NCI-H2171 (cell line): ENCODE data around the gene SCT.

Experiments used
- DNase-seq: peaks from one replicate; lab custom pipeline; 2025; lab: John Stamatoyannopoulos, UW

Gene SCT

DNA sequence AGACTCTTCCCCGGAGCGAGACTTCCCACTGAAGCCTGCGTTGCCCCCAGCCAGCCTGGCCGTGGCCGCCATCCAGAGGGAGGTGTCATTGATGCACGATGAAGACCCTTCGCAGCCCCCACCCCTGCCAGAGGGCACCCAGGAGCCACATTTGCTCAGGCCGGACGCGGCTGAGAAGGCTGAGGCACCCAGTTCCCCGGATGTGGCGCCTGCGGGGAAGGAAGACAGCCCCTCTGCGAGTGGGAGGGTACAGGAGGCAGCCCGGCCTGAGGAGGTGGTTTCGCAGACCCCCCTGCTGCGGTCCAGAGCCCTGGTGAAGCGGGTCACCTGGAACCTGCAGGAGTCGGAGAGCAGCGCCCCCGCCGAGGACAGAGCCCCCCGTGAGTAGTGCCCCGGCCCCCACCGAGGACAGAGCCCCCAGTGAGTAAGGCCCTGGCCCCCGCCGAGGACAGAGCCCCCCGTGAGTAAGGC is 17.6 kb downstream of the SCT start:
- DNase-seq: no peak

DNA sequence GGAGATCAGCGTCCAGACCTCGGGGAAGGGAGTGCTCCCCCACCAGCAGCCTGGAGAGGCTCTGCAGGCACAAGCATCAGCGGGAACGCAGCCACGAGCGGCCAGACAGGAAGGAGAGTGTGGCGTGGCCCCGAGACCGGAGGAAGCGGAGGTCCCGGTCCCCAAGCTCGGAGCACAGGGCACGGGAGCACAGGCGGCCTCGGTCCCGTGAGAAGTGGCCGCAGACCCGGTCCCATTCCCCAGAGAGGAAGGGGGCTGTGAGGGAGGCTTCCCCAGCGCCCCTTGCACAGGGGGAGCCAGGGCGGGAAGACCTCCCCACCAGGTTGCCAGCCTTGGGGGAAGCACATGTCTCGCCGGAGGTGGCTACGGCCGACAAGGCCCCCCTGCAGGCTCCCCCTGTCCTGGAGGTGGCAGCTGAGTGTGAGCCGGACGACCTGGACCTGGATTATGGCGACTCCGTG is 18.2 kb downstream of the SCT start:
- DNase-seq: no peak

DNA sequence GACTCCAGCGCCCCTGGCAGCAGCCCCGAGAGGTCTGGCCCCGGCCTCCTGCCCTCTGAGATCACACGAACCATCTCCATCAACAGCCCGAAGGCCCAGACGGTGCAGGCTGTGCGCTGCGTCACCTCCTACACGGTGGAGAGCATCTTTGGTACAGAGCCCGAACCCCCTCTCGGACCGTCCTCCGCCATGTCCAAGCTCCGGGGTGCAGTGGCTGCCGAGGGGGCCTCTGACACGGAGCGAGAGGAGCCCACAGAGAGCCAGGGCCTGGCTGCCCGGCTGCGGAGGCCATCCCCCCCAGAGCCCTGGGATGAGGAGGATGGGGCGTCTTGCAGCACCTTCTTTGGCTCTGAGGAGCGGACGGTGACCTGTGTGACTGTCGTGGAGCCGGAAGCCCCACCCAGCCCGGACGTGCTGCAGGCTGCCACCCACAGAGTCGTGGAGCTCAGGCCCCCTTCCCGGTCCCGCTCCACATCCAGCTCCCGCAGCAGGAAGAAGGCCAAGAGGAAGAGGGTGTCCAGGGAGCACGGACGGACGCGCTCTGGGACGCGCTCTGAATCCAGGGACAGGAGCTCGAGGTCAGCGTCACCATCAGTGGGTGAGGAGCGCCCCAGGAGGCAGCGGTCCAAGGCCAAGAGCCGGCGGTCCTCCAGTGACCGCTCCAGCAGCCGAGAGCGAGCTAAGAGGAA is 18.9 kb downstream of the SCT start:
- no peak for DNase-seq

DNA sequence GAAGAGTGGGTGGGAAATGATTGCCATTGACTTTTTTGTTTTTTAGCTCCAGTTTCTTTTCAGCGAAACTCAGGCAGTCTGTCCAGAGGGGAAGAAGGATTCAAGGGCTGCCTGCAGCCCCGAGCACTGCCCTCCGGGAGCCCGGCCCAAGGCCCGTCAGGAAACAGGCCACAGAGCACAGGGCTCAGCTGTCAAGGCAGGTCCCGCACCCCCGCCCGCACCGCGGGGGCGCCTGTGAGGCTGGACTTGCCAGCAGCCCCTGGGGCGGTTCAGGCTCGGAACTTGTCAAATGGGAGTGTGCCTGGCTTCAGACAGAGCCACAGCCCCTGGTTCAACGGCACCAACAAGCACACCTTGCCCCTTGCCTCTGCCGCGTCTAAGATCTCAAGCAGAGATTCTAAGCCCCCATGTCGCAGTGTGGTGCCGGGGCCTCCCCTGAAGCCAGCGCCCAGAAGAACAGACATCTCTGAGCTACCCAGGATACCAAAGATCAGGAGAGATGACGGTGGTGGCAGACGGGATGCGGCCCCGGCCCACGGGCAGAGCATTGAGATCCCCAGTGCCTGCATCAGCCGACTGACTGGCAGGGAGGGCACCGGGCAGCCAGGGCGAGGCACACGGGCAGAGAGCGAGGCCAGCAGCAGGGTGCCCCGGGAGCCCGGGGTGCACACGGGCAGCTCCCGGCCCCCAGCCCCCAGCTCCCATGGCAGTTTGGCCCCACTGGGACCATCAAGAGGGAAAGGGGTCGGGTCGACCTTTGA is 19.8 kb downstream of the SCT start:
- no peak for DNase-seq

DNA sequence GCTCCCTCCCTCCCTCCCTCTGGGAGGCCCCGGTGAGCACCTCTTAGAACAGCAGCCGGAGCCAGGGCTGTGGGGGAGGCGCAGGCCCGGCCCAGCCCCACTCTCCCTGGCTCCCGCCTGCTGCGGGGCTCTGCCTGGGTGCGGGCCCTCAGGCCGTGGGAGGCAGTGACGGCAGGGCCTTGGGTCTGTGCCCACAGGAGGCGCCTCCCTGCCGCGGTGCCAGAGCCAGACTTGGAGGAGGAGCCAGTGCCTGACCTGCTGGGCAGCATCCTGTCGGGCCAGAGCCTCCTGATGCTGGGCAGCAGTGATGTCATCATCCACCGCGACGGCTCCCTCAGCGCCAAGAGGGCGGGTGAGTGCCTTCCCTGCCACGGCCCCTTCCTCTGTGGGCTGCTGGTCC is 20.7 kb downstream of the SCT start:
- DNase-seq: no peak

DNA sequence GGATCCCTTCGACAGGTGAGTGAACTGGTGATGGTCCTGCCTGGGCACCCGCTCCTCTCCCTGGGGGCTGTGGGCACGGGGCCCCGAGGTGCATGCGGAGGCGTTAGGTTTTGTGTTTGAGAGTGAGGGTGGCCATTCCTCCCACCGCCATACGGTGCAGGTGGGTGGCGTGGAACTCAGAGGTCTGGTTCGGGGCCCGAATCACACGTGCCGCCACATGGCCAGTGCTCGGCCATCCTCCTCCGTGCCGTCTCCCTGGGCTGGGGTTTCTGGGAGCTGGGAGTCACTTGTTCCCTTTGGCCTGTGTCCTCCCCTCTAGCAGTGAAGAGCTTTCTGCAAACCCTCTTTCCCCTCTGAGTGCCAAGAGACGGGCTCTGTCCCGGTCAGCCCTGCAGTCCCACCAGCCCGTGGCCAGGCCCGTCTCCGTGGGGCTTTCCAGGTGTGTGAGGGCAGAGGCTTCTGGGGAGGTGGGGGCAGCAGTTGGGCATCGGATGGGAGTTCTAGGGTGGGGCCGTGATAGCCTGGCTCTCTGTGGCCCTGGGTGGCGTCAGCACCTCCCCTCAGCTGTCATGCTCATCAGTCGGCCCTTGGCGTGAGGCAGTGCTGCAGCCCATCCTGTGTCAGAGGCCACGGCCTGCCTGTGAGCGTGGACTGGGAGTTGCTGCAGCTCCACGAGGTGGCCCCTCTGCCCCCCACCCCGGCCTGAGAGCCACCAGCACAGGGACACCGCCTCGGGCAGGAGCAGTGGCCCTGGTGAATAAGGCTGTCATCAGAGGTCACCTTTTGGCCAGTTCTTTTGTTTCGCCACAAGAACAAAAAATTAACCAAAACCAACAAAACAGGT is 21.5 kb downstream of the SCT start:
- DNase-seq: no peak

DNA sequence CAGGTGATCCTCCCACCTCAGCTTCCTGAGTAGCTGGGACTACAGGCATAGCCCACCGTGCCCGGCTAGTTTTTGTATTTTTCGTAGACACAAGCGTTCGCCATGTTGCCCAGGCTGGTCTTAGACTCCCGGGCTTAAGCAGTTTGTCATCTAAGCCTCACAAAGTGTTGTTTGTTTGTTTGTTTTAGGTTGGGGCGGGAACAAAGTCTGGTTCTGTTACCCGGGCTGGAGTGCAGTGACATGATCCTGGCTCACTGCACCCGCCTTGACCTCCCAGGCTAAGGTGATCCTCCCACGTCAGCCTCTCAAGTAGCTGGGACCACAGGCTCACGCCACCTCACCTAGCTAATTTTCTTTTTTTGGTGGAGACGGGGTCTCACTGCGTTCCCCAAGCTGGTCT is 23.8 kb downstream of the SCT start:
- DNase-seq: no peak

DNA sequence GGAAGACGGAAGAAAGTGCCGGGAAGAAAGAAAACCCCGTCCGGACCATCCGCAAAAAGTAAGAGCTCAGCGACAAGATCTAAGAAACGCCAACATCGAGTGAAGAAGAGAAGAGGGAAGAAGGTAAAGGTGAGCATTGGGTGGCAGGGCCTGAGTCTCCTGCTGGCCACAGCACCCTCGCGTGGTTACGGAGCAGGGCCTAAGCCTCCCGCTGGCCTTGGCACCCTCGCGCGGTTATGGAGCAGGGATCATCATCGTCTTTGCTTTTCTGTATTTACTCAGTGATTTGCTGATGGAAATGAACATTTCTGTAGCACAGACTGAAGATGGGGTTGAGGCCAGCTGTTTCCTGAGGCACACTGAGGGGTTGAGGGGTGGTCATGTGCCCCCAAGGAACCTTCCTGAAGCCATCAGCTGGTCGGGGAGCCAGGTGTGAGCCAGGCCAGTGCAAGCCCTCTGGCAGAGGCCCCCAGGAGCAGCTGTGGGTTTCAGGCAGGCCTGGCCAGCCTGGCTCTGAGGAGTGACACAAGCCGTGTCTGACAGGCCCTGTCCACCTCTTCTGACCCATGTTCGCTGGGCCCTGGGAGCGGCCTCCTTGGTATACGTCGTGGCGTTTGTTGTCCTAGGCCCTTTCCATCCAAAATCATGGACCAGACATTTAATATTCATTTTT is 25.3 kb downstream of the SCT start:
- DNase-seq: no peak

DNA sequence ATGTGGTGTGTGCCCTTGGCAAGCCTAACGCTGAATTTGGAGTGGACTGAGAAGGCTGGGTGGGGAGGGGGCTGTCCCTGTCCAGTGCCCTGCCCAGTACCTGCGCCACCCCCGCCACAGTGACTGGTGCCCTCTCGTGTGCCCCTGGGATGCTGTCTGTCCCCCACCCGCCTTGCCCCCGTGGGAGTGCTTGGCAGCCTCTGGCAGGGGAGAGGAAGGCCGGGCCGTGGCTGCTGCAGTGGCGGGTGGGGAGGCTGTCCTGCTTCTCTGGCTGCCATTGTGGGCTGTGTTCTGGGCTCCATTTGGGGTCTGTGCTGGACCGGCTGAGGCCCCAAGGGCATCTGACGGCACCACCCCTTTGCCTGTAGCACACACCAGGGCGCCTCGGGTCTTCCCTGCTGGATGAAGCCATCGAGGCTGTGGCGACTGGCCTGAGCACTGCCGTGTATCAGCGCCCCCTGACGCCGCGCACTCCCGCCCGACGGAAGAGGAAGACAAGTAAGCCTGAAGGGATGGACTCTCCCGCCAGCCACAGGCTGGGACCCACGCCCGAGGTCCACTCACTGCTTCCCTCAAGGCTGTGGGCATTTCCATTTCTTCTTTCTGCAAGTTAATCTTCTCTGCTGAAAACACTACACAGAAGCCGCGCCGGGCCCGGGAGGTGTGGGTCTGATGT is 28.8 kb downstream of the SCT start:
- no peak for DNase-seq

DNA sequence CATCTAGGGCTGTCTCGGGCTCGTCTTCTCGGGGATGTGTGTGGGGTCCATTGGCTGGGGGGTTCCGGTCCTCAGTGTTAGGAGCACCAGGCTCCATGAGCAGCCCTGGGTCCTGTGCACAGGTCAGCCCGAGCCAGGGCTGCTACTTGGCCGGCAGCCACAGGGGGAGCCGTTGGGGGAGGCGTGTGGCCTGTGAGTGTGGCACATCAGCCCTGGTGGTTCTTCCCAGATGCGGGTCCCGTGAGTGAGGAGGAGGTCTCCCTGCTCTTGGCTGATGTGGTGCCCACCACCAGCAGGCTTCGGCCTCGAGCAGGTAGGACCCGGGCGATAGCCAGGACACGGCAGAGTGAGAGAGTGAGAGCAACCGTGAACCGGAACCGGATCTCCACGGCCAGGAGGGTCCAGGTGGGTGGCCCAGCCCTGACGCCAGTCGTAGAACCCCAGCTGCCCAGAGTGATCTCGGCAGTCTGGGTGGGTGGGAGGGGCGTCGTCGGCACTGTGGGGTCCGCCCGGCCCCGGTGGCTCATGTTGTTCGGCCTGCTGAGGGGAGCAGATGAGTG is 29.7 kb downstream of the SCT start:
- DNase-seq: no peak

DNA sequence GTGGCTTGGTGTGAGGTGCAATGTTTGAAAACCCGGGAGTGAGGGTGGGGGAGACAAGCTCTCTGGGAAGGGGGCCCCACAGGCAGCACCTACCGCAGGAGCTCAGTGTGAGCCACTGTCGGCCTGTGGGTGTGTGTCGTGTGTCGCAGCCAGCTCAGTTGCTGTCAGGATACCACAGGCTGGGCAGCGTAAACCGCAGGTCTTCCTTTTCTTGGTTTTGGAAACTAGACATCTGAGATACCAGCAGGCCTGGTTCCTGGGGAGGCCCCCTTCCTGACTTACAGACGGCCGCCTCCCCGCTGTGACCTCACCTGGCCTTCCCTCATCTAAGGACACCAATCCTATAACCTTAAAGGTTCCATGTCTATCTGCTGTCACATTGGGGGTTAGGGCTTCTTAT is 30.6 kb downstream of the SCT start:
- no peak for DNase-seq

DNA sequence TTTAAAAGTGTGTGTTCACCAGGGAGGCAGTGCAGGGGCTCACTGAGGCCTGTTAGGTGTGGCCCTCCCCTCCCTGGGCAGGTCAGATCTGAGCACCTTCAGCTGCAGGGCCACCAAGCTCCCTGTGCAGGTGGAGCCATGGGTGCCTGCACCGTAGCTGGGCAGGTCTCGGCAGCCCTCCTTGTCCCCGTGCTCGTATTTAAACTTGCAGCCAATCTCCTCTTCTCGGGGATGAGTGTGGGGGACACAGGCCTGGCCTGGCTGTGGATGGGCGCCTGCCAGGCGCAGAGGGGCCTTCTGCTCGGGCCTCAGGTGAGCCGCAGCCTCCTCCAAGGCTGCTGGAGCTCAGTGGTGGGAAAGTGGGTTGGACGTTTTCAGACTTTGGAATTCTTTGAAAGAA is 31.6 kb downstream of the SCT start:
- no peak for DNase-seq

DNA sequence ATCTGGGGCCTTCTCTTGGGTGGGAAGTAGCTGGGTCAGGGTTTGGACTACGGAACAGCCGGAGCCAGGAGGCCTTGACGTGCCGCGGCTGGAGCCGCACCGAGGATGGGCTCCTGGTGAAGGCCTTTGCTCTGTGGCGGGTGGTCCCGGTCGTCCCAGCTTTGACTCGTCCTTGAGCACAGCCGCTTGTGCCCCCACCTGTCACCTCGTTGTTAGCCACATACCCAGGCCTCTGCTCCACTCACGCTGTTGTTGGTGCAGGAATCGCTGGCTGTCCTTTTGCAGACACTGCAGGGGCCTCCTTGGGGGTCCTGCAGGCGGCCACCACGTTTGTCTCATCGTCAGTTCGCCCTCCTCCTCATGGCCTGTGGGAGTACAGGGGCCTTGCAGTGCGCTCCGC is 33.6 kb downstream of the SCT start:
- no peak for DNase-seq

DNA sequence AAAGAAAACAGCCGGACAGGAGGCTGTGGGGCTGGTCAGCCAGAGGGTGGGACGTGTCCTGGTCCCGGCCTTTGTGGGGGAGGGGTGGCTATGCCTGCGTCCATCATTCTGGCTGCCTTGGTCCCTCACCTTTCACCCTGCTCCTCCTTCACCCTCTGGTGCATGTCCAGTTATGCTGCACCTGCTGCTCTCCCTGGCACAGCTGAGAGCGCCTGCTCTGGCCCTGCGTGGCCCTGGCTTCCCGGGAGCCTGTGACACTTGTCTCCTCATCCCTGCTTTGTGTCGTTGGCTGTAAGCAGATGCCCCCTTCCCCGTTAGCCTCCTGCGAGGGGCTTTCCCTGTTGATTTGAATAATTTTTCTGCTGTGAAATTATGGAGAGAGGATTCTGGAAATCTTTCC is 34.1 kb downstream of the SCT start:
- DNase-seq: no peak

DNA sequence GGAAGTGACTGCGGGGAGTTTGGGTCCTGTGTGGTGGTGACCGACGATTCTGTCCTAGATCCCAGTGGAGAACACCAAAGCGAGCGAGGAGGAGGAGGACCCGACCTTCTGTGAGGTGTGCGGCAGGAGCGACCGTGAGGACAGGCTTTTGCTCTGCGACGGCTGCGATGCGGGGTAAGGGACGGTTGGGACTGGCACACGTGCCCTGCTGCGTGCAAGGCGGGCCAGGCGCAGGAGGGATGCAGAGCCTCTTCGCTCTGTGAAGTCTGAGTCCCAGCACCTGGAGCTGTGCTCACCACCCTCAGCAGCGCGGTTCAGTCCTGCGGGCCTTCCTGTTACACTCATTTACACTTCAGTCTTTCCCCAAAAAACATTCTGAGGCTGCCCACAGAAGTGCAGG is 34.5 kb downstream of the SCT start:
- DNase-seq: no peak

DNA sequence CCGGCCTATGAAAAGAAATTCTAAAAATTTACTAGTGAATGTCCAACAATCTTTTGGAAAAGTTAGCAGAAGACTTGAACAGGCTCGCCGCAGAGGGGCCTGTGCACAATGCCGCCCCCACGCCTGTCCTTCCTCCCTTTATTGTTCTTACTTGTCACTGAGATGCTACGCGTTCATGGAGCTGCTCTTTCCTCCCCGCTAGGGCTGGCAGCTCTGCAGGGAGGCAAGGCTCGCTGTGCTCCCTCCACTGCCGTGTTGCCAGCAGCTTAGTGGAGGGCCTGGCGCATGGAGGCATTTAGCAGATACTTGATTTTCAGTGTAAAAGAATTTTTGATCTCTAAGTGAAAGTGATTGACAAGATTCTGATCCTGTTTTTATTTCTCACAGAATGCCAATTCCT is 36.0 kb downstream of the SCT start:
- DNase-seq: no peak

DNA sequence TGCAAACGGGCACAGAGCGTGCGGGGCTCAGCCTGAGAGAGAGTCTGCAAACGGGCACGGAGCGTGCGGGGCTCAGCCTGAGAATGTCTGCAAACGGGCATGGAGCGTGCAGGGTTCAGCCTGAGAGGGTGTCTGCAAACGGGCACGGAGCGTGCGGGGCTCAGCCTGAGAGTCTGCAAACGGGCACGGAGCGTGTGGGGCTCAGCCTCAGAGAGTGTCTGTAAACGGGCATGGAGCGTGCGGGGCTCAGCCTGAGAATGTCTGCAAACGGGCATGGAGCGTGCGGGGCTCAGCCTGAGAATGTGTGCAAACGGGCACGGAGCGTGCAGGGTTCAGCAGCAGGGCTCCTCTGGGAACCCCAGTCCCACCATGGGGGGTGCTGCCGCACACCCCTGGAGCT is 37.2 kb downstream of the SCT start:
- DNase-seq: no peak

DNA sequence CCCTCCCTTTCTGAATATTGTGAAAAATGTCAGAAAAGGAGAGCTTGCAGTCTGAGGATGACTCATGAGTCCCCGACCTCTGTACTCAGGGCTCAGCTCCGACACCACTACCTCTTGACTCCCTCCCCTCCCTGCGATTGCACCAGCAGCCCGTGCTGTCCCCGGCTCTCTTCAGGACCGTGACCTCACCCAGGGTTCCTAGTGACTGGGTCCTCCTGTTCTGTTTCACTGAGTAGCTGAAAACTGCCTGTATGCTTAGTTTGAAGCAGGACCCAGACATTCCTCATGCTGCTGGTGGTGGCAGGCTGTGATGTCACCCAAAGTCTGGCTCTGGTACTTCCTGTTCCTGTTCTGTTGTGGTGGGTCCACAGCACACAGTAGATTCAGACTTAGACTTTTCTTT is 39.0 kb downstream of the SCT start:
- DNase-seq: no peak

DNA sequence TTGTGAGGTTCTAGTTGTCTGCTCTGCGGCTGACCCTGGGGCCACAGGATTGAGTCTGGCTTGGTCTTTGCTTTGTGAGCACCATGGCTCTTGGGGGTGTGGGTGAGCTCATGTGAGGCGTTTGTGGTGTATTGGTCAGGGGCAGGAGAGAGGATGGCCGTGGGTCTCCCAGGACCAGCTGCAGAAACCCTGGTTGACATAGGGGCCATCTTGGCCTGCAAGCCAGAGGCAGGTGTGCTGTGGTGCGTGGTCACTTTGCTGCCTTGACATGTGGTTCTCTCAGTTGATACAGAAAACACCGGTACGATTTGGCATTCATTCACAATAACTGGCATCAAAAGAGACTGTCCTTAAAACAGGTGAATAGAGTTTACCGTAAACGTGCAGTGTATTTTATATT is 39.4 kb downstream of the SCT start:
- no peak for DNase-seq

DNA sequence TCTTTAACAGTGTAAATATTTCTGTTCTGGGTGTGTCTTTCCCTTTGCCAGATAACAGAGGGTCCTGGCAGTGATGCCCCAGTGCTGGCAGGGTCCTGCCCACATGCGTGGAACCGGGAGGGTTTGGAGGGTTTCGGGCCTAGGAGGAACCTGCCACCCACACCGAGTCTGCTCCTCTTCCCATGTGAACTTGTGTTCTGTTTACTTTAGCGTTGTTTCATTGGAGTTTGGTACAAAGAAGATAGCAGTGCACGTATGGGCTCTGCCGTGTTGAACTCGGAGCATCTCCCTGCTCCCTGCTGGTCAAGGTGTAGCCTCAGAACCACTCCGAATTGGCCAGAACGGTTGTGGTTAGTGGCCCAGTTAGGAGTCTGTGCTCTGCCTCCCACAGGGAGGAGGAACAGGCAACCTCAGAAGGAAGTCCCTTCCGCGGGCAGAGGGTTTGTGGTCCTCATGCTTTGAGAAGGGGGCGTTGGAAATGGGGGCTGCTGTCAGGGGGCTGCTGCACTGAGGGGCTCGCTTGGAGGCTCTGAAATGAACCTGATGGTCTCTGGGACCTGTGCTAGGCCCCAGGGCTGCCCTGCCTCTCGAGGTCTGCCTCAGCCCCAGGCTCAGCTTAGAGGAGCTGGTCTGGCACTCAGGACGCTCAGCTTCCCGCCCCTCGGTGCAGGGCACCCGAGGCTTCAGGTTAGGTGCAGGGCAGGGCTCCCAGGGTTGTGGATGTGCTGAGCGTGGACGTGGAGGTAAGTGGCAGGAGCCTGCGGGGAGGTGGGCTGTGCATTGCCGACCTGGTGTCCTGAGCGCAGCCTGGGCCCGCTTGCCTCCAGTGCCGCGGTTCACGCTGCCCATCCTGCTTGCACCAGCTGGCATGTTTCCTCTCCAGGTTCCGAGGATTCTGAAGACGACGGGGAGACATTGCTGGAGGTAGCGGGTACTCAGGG is 40.3 kb downstream of the SCT start:
- no peak for DNase-seq
